DMS153 treated with DMSO at 0.1 percent for 48 hours (cell line): ENCODE results near the gene CXorf58.
"Not testable (repeated sequence)": the region's sequence is repeated elsewhere in the genome, so short reads cannot be mapped to it uniquely, and the experiment has no call there.

ENCODE experiments used
- DNase-seq: peaks from one replicate; lab custom pipeline; 2025; ENCODE audit not compliant: unreplicated experiment; lab: John Stamatoyannopoulos, UW

CXorf58 gene

DNA sequence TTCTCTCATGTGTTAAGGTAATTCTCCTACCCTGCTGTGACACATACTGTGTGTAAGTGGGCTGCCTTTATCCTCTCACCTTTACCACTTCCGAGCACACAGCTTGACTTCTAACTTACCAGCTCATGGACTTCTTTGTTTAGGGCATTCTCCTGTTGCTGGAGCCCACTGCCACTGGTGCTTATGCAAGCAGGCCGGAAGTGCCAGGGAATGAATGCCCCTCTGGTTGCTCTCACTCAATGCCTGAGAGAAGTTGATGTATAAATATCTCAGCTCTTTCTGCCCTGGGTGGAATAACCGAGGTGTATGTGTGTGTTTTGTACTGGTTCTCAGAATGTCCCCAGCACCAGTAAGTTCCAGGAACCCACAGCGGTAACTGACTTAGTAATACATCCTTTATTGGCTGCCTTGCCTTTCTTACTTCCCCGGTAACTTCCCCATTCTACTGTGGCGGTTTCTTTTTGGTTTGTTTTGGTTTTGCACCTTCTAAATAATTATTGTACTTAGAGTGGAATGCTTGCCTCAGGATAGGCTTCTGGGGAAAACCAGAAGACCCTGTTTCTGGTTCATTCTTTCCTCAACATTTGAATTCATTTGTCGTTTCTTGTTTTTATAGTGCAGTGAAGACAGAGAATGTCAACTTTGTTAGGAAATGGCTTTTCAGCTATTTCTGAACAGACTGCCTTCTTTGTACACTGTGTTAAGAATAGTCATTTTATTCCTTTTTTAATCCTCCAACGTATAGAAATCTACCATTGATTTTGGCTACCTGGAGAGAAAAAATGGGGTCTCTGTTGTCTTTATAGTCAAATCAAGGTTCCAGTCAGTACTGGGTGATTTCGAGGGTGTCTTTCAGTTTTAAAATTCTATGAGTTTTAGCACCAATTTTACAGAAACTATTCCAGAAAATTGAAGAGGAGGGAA lies 45.4 kb downstream of the CXorf58 start:
- no peak for DNase-seq

DNA sequence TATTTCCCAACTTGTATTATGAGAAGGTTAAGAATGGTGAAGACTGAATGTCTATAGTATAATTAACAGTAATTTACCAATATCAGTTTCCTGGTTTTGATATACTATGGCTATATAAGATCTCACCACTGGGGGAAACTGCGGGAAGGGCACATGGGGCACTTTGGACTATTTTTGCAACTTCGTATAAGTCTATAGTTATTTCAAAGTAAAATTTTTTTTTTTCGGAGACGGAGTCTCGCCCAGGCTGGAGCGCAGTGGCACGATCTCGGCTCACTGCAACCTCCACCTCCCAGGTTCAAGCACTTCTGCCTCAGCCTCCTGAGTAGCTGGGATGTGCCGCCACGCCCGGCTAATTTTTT lies 46.1 kb downstream of the CXorf58 start:
- no peak for DNase-seq

DNA sequence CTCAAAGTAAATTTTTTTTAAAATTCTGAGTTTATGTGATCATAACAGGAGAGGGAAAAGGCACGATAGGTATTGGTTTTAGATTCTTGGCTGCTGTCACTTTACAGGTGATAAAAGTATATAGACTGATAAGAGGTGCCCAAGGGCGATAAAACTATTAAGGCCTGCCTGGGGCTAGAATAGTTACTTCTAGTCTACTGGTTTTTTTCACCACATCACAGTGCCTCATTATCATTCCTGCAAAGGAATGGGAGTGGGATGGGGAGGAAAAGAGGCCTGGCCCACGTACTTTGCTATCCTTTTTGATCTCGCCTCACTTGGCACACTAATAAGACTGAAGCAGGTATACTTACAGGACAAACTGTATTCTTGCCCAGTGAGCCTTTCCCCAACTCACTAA lies 46.6 kb downstream of the CXorf58 start:
- no peak for DNase-seq

DNA sequence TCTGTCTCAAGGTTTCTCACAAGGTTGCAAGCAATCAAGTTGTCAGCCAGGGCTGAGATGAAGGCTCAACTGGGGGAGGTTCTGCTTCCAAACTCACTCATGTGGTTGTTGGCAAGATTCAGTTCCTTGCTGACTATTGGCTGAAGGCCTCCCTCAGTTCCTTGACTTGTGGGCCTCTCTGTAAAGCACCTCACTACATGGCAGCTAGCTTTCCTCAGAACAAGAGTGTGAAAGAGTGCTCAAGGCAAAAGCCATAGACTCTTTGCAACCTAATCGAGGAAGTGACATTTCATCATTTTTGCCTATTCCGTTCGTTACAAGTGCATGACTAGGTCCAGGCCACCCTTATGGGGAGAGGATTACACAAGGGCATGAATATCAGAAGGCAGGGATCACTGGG lies 52.0 kb downstream of the CXorf58 start:
- DNase-seq: no peak

DNA sequence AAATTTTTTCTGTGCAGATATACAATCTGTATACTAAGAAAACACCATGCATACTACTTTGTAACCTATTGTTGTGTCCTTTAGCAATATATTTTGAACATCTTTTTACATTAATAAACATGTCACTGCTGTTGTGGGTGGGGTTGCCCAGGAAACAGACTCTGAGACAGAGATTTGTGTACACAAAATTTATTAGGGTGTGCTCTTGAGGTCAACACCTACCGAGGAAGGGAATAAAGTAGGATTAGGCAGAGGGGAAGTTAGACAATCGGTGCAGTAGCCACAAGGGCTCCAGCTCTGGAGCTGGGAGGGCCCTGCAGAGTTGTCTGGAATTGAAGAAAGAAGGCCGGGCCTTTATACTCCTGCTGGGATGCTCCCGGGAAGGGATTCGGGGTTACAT lies 56.4 kb downstream of the CXorf58 start:
- no peak for DNase-seq

DNA sequence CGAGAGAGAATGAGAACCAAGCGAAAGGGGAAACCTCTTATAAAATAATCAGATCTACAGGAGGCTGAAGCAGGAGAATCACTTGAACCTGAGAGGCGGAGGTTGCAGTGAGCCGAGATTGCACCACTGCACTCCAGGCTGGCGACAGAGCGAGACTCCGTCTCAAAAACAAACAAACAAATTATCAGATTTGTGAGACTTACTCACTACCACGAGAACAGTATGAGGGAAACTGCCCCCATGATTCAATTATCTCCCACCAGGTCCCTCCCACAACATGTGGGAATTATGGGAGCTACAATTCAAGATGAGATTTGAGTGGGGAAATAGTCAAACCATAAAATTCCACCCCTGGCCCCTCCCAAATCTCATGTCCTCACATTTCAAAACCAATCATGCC lies 57.8 kb downstream of the CXorf58 start:
- DNase-seq: not testable (repeated sequence)

DNA sequence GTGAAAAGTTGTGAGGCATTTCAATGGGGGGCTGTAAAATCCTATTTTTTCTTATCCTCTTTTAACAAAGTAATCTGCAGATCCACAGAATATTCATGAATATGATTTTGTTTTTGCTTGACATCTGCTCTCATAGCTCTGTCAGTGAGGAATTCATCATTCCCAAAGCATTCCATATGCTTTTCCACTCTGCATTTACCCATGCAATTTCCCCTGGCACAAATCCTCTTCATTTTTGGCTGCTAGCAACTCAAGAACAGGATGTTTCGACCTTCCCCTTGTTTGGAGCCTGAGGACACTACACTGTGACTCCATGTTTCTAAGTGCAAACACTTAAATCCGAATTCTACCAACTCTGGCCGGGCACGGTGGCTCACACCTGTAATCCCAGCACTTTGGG lies 70.7 kb downstream of the CXorf58 start:
- DNase-seq: no peak

DNA sequence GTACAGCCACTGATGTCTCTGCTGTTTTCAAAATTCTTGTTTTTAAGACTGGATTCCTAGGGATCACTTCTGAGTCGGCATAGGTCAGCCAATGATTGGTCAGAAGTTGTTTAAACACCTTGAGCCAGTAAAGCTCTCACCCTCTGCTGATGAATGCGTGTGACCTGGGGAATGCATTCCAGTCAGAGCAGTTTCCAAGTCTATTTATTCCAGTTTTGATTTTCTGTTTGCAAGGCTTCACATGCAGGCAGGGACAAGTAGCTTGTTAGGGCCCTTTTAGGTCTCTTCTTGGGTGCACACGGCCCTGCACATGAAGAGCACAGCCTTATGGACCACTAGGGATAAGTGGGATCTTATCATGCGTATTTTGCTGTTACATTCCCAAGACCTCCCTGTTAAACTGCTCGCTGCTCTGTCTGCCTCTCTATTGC lies 72.2 kb downstream of the CXorf58 start:
- no peak for DNase-seq

DNA sequence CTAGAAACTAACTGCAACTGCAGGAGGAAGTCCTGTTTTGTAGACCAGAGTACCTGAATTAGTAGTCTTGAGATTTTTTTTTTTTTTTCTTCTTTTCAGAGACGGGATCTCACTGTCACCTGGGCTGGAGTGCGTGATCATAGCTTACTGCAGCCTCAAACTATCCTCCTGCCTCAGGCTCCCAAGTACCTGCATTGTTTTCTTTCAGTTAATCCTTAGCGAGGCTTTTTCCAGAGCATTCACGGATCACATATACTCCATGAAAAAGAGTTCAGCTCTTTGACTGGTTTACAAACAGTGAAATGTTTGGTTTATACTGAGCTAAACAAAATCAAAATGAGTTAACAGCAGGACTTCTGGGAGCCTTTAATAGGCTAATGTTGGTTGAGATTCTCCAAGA lies 73.4 kb downstream of the CXorf58 start:
- DNase-seq: no peak

DNA sequence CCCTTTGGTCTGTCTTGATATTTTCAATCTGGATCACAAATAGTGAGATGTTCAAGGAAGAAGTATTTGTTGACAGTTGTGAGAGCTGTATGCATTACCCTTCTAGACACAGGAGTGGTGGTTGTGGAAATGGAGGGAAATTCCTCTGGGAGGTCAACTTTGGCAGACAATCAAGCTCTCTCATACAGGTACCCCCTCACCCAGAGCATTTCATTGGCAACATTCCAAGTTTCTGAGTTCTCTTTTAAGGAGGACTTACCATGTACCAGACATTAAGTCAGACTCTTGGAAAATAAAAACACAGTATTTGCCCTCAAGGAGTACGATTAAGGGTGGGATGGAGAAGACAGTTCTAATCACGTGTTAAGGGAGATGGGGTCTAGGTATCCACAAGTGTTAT lies 73.9 kb downstream of the CXorf58 start:
- DNase-seq: no peak

DNA sequence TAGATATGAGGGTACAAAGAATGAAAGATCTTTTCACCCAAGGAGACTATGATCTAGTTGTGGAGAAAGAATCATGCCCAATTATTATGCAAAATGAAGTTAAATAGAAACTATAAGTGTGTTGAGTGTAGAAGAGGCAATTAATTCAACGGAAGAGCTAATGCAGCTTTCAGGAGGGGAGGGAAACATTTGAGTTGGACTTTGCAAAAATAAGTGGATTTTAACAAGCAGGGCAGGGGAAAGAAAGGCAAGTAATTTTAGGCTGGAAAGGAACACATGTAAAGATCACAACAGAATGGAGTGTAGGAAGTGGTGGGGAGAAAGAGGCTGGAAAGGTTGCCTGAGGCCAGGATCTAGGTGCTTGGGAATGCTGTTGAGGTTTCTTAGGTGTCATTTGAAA lies 75.1 kb downstream of the CXorf58 start:
- DNase-seq: no peak
